ENCODE results near the gene TPO.

The TPO gene

GRCh38 chr2:1472350-1472749 lies 59.1 kb downstream of the TPO start:
- DNase-seq (ENCODE audit: low read depth) = no peak
- no peak overlapping the region for H3K4me3 ChIP-seq (ENCODE audit: low read depth, low read length)
- TF ChIP-seq, protein P1, sequence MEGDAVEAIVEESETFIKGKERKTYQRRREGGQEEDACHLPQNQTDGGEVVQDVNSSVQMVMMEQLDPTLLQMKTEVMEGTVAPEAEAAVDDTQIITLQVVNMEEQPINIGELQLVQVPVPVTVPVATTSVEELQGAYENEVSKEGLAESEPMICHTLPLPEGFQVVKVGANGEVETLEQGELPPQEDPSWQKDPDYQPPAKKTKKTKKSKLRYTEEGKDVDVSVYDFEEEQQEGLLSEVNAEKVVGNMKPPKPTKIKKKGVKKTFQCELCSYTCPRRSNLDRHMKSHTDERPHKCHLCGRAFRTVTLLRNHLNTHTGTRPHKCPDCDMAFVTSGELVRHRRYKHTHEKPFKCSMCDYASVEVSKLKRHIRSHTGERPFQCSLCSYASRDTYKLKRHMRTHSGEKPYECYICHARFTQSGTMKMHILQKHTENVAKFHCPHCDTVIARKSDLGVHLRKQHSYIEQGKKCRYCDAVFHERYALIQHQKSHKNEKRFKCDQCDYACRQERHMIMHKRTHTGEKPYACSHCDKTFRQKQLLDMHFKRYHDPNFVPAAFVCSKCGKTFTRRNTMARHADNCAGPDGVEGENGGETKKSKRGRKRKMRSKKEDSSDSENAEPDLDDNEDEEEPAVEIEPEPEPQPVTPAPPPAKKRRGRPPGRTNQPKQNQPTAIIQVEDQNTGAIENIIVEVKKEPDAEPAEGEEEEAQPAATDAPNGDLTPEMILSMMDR (IDR thresholded peaks at IDR 0.05; ENCODE audit: insufficient read depth, low read depth, low read length, missing control alignments) = no peak

- TF ChIP-seq, protein P1 (IDR thresholded peaks at IDR 0.05; ENCODE audit: insufficient read depth, low read depth, low read length, missing control alignments) = no peak
- DNase-seq (ENCODE audit: low read depth) = no peak
- no peak overlapping the region for H3K4me3 ChIP-seq (ENCODE audit: low read depth, low read length)
Measured at GRCh38 chr2:1476617-1477195, 63.4 kb downstream of the TPO start.

DNA sequence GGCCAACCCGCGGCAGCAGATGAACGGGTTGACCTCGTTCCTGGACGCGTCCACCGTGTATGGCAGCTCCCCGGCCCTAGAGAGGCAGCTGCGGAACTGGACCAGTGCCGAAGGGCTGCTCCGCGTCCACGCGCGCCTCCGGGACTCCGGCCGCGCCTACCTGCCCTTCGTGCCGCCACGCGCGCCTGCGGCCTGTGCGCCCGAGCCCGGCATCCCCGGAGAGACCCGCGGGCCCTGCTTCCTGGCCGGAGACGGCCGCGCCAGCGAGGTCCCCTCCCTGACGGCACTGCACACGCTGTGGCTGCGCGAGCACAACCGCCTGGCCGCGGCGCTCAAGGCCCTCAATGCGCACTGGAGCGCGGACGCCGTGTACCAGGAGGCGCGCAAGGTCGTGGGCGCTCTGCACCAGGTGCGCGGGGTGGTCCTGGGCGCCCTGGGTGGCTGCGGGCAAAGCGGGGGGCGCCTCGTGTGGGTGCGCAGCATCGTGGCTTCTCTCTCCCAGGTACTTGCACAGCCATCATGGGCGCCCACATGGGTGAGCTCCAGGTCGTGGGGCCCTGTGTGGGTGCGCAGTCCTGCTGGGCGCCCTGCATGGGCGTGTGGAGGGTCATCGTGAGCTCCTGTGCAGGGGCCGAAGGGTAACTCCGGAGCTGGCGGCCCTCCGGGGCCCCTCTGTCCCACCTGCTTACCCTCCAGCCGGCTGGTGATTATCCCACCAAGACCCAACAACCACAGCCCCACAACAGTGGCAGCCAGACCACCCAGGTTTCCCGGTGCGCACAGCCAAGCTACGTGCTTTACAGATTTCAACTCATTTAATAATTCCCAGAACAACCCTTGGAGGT lies 64.2 kb downstream of the TPO start:
- H3K4me3 ChIP-seq (ENCODE audit: low read depth, low read length) = no peak overlapping the region
- no peak for DNase-seq (ENCODE audit: low read depth)
- TF ChIP-seq, protein P1 (IDR thresholded peaks at IDR 0.05; ENCODE audit: insufficient read depth, low read depth, low read length, missing control alignments) = no peak

DNA sequence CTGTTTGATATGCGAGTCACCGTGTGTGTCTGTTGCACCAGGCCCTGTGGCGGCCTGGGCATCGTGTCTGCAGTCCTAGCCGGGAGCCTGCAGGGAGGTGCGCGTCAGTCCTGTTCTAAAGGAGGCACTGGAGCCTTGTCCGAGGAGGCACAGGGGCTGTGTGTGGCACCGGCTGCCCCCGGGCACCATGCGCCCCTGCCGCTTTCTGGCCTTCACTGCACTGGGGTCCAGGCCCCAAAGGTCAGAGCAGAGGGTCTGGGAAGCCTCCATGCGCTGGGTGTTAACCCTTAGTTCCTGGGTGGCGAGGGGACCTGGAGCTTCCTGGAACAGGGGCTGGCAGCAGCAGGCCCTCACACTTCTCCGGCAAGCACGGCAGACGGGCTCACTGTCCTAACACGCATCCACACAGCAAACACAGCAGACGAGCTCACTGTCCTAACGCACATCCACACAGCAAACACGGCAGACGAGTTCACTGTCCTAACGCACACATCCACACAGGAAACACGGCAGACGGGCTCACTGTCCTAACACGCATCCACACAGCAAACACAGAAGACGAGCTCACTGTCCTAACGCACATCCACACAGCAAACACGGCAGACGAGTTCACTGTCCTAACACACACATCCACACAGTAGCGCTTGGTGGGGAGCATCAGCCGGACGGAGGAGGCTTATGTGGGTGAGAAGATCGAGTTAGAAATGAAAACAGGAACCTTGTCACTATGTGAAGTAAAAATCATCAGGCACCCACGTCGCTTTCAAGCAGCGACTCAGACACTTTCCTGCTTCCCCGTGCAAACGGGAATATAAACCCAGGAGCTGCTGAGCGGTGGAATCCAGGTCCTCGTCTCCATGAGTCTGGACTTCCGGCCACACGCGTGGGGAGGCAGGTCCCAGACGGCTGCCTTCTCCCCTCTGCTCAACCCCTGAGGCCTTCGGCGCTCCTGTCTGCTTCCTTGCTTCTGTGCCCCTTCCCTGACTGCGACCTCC lies 65.3 kb downstream of the TPO start:
- no peak overlapping the region for H3K4me3 ChIP-seq (ENCODE audit: low read depth, low read length)
- no peak for DNase-seq (ENCODE audit: low read depth)
- TF ChIP-seq, protein P1 (IDR thresholded peaks at IDR 0.05; ENCODE audit: insufficient read depth, low read depth, low read length, missing control alignments) = no peak

DNA sequence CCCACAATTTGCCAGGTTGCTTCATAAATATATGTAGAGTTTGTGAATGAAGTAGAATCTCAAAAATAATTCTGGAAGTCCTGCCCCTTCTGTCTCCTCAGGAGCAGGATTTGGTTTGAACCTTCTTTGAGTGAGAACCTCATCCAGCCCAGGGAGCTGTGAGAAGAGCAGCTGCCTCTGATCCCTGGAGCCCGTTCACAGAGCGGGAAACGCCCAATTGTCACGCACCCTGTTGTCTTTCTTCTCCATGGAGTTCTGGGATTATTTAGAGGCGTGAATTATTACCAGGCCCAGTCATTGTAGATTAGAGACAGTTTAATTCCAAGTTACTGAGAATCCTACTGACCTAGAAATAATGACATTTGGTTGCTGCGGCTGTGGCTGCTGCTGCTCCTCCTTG lies 66.1 kb downstream of the TPO start:
- TF ChIP-seq, protein P1 (IDR thresholded peaks at IDR 0.05; ENCODE audit: insufficient read depth, low read depth, low read length, missing control alignments) = no peak
- DNase-seq (ENCODE audit: low read depth) = no peak
- no peak overlapping the region for H3K4me3 ChIP-seq (ENCODE audit: low read depth, low read length)

DNA sequence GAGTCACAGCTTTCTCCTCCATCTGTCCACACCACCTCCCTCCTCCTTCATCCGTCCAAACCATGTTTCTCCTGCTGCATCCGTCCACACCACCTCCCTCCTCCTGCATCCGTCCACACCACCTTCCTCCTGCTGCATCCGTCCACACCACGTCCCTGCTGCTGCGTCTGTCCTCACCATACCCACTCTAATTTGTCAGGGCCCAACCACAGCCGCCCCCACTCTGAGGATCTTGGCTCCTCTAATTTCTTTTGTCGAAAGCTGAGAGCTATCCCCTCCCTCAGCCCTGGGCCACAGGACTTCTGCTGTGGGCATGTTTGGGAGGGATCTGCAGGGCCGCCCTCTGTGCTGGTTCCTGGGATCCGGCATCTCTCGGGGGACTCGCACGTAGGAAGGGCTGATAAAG lies 67.4 kb downstream of the TPO start:
- DNase-seq (ENCODE audit: low read depth) = no peak
- TF ChIP-seq, protein P1 (IDR thresholded peaks at IDR 0.05; ENCODE audit: insufficient read depth, low read depth, low read length, missing control alignments) = no peak
- H3K4me3 ChIP-seq (ENCODE audit: low read depth, low read length) = no peak overlapping the region
